Psoas muscle (tissue), 8 donors: ENCODE results near the gene LRRC56. TPM values are rescaled to one million over a fixed set of nuclear protein-coding genes. Genes with fewer than 3 reads are reported as not detected.

Source experiments
- ATAC-seq, 4 donors: fragments of 200-7000 bp; cut with Tn5 transposase; one replicate each; pipeline ENCODE4 v1.9.1; 2020; ENCODE audit warnings: moderate library complexity in 3 of 4, mild to moderate bottlenecking in 2 of 4
- DNase-seq, 2 donors: peaks; one replicate each; pipeline ENCODE4 v3.0.0-alpha.2; 2020
- H3K27ac ChIP-seq: fragments of 200-600 bp; one replicate; pipeline ENCODE4 v1.8.0; 2022
- H3K27me3 ChIP-seq, 3 donors: fragments of 200-600 bp in 1 of 3; one replicate each; pipeline versions ENCODE4 v1.6.1 to v1.8.0; 2013 to 2022; ENCODE audit warnings: low read length in 2 of 3, mild to moderate bottlenecking in 2 of 3, moderate library complexity in 1 of 3; ENCODE audit not compliant: insufficient read depth in 3 of 3
- H3K36me3 ChIP-seq, 2 donors: fragments of 200-600 bp in 1 of 2; one replicate each; pipeline versions ENCODE4 v1.6.1 to v1.8.0; 2013 to 2022; ENCODE audit warnings: low read depth in 1 of 2, mild to moderate bottlenecking in 1 of 2, moderate library complexity in 1 of 2; ENCODE audit not compliant: insufficient read depth in 1 of 2
- H3K4me1 ChIP-seq: fragments of 200-600 bp; one replicate; pipeline ENCODE4 v1.8.0; 2022
- H3K4me3 ChIP-seq: fragments of 200-600 bp; one replicate; pipeline ENCODE4 v1.8.0; 2022; ENCODE audit warnings: mild to moderate bottlenecking
- H3K9me3 ChIP-seq: fragments of 200-600 bp; one replicate; pipeline ENCODE4 v1.8.0; 2022
- WGBS, 3 donors: extraction: QIAGEN DNeasy Blood & Tissue Kit; methylation state at CpG; one replicate each; pipeline versions ENCODE4 v1.1.6 to v1.1.7; 2013; 5-methylcytosine and 5-hydroxymethylcytosine counted together
- intact Hi-C, 2 donors: fragments of 100-400 bp; cut with DNase I; formaldehyde crosslinking; loops; one replicate each; pipeline versions ENCODE4 v1.11.0 to v1.14.2; 2022
- polyA plus RNA-seq, 3 donors: library from polyadenylated mRNA; stranded (reverse); fragments of 200-250 nt; gene quantifications; one replicate each; pipeline ENCODE4 v1.2.3, GENCODE V29; 2013
- total RNA-seq, 4 donors: library from RNA; stranded (reverse); fragmentation: NEBNext Ultra II Directional in 2 of 4; extraction: Animal tissue kit (Norgen Biotek cat#: 25700) in 2 of 4; gene quantifications; one replicate each; pipeline versions ENCODE4 v1.2.1 to v1.2.4, GENCODE V29; 2021 to 2023
- TF ChIP-seq, protein P1 (sequence below): fragments of 200-600 bp; IDR thresholded peaks from one replicate; pipeline ENCODE4 v1.8.0; 2022; ENCODE audit warnings: antibody characterized with exemption
- donor health status: healthy with polysubstance abuse.
- donor health status: DM: no; HTN: no; CAD: no; lungs with moderate emphysema.
- donor health status: Bipolar disorder and iron deficiency.
- donor health status: healthy.
- donor health status: DM: yes; HTN: yes; CAD: no.
- donor health status: DM: no; HTN: no; CAD: no.
- donor health status: DM: no; HTN: no; CAD: no.
- donor health status: DM: yes; HTN: yes; CAD: no.

Gene LRRC56
- total and polyA plus RNA-seq, 7 donors, result 0.30 to 0.84 (median 0.54) TPM; not detected in 1

- intact Hi-C loops, result no loop called here
- H3K4me1 ChIP-seq, result no peaks in the 10 kb centered on the region
- H3K27me3 ChIP-seq, result no peaks in the 10 kb centered on the region
- no peaks in the 10 kb centered on the region for H3K9me3 ChIP-seq
- ATAC-seq, result no peak
- WGBS, 3 donors, result 89 to 95% (median 92%) methylated on average over 34 of the region's 34 CpGs
- DNase-seq, result no peak
- no peak overlapping the region for H3K27ac ChIP-seq
- H3K4me3 ChIP-seq, result no peak overlapping the region
- TF ChIP-seq, protein P1, sequence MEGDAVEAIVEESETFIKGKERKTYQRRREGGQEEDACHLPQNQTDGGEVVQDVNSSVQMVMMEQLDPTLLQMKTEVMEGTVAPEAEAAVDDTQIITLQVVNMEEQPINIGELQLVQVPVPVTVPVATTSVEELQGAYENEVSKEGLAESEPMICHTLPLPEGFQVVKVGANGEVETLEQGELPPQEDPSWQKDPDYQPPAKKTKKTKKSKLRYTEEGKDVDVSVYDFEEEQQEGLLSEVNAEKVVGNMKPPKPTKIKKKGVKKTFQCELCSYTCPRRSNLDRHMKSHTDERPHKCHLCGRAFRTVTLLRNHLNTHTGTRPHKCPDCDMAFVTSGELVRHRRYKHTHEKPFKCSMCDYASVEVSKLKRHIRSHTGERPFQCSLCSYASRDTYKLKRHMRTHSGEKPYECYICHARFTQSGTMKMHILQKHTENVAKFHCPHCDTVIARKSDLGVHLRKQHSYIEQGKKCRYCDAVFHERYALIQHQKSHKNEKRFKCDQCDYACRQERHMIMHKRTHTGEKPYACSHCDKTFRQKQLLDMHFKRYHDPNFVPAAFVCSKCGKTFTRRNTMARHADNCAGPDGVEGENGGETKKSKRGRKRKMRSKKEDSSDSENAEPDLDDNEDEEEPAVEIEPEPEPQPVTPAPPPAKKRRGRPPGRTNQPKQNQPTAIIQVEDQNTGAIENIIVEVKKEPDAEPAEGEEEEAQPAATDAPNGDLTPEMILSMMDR, result no peak
- H3K36me3 ChIP-seq, result peaks cover 9 to 95% of the 10 kb centered on the region in 2 donors
Measured at GRCh38 chr11:496834-497564, 40.3 kb upstream of the LRRC56 start.

DNA sequence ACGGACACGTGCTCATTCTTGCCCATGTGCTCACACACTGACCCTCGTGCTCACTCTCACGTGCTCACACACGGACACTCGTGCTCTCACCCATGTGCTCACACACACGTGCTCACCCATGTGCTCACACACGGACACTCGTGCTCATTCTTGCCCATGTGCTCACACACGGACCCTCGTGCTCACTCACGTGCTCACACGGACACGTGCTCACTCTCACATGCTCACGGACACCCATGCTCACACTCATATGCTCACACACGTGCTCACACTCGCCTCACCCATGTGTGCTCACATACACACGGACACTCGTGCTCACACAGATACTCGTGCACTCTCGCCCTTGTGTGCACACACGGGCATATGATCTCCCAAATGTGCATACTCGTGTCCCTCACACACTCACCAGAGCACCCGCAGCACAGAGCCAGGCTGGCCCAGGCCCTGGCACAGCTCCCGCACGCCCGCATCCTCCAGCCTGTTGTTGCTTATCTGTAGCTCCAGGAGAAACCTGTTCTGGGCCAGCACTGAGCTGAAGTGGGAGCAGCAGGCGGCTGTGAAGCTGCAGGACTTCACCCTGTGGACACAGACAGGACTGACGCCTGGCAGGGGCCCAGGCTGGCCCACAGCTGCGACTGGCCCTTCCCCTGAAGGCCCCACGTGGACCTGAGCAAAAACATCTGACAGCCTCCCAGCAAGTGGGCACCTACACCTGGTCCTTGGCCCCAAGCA lies 39.6 kb upstream of the LRRC56 start:
- H3K27ac ChIP-seq, result no peak overlapping the region
- no peaks in the 10 kb centered on the region for H3K4me1 ChIP-seq
- 92 to 93% (median 93%) methylated on average over 31 of the region's 31 CpGs for WGBS, 3 donors
- ATAC-seq, result no peak
- no peak overlapping the region for H3K4me3 ChIP-seq
- H3K27me3 ChIP-seq, result no peaks in the 10 kb centered on the region
- intact Hi-C loops, result no loop called here
- peak in 1 of 2 donors; percentile 47 for DNase-seq
- H3K36me3 ChIP-seq, result peaks cover 9 to 96% of the 10 kb centered on the region in 2 donors
- no peaks in the 10 kb centered on the region for H3K9me3 ChIP-seq
- TF ChIP-seq, protein P1, result no peak

- Histone ChIP-seq H3K27ac (no peak overlapping the region), H3K4me3 (no peak overlapping the region), H3K36me3 (peaks cover 9 to 88% of the 10 kb centered on the region in 2 donors), H3K9me3 (no peaks in the 10 kb centered on the region), H3K27me3 (no peaks in the 10 kb centered on the region), H3K4me1 (peaks cover 5% of the 10 kb centered on the region)
- no peak for ATAC-seq
- WGBS, 3 donors, result 93 to 96% (median 94%) methylated on average over 35 to 39 of the region's 39 CpGs
- intact Hi-C loops, result no loop called here
- DNase-seq, result peak; percentile 14 to 56
- TF ChIP-seq, protein P1, result no peak
Measured at GRCh38 chr11:498297-499181, 38.8 kb upstream of the LRRC56 start.

GRCh38 chr11:499201-500076 lies 37.9 kb upstream of the LRRC56 start:
- TF ChIP-seq, protein P1, result no peak
- Histone ChIP-seq H3K36me3 (peaks cover 9 to 79% of the 10 kb centered on the region in 2 donors), H3K9me3 (no peaks in the 10 kb centered on the region), H3K27ac (no peak overlapping the region), H3K27me3 (no peaks in the 10 kb centered on the region), H3K4me3 (no peak overlapping the region), H3K4me1 (peaks cover 14% of the 10 kb centered on the region)
- peak; percentile 14 to 50 for DNase-seq
- no peak for ATAC-seq
- intact Hi-C loops, result loop anchor here (5.0 to 10.0 kb wide), 4 partner anchors 32 to 295 kb away; partner anchors contain the start of genes BET1L (in 1 of the 2), PSMD13 (in 1 of the 2), PTDSS2 (in 1 of the 2) and RIC8A (in 1 of the 2)
- WGBS, 3 donors, result 86 to 88% (median 88%) methylated on average over 23 to 24 of the region's 24 CpGs
